ENCODE results near the gene ZBTB47. TPM values are rescaled to one million over a fixed set of nuclear protein-coding genes. Genes with fewer than 3 reads are reported as not detected.

ZBTB47 gene
- total and polyA plus RNA-seq, 2 donors (not counting 3 experiments of a cell fraction or from before 2014, with no cell fraction given) = 10.6 to 14.5 TPM

DNA sequence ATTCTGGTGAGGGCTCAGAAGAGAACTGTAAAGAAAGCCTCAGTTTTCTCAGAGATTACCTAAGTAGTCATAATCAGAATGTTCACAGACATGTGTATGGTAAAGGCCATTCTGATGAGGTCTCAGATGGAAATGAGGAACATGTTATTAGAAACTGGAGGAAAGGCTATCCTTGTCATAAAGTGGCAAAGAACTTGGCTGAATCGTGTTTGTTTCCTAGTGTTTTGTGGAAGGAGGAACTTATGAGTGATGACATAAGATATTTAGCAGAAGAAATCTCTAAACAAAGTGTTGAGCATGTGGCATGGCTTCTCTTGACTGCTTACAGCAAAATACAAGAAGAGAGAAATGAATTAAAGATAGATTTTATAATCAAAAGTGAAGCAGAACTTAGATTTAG lies 19.0 kb downstream of the ZBTB47 start:
- Histone ChIP-seq H4K20me1 (replicated peaks; ENCODE audit: control insufficient read depth, extremely low read depth, insufficient read depth, low read length) (no peaks in the 10 kb centered on the region), H3K9me3 (replicated peaks; ENCODE audit: control insufficient read depth, insufficient read depth, low read length) (no peaks in the 10 kb centered on the region), H3K79me2 (ENCODE audit: control insufficient read depth, insufficient read depth, low read length) (no peaks in the 10 kb centered on the region), H2AFZ (ENCODE audit: low read depth, low read length) (no peak overlapping the region), H3K9ac (replicated peaks; ENCODE audit: extremely low read depth, insufficient read depth, low read length) (no peak overlapping the region), H3K4me3 (replicated peaks in 1 of 3; ENCODE audit: insufficient read depth in 1 of 3, low read depth in 1 of 3, low read length in 3 of 3) (no peak overlapping the region), H3K4me1 (ENCODE audit: control insufficient read depth, extremely low read depth, insufficient read depth, low read length) (no peaks in the 10 kb centered on the region), H3K4me2 (ENCODE audit: insufficient read depth, low read length) (no peak overlapping the region), H3K9me1 (replicated peaks; ENCODE audit: control insufficient read depth, extremely low read depth, insufficient read depth, low read length) (no peaks in the 10 kb centered on the region), H3K27ac (ENCODE audit: insufficient read depth, low read depth, low read length) (no peak overlapping the region), H3K36me3 (ENCODE audit: control insufficient read depth in 2 of 2, extremely low read depth in 1 of 2, insufficient read depth in 2 of 2, low read length in 2 of 2) (no peaks in the 10 kb centered on the region), H3K27me3 (ENCODE audit: control insufficient read depth in 2 of 2, insufficient read depth in 2 of 2, low read length in 2 of 2) (peaks cover 0 to 3% of the 10 kb centered on the region in 2 experiments)
- intact Hi-C loops (cut with micrococcal nuclease) = no loop called here
- FAIRE-seq (no peak), DNase-seq (ENCODE audit: low read depth, low spot score) (no peak)
- ChIA-PET CTCF (no interaction called here), POLR2A (no interaction called here)
- TF ChIP-seq GATA2 (IDR thresholded peaks at IDR 0.05; ENCODE audit: insufficient read depth, insufficient read length, low read depth, low read length) (no peak), EZH2 (IDR thresholded peaks at IDR 0.05; ENCODE audit: borderline replicate concordance, low read depth, low read length, severe bottlenecking) (no peak), FOS (IDR thresholded peaks at IDR 0.05; ENCODE audit: borderline replicate concordance, insufficient read depth, low read length) (no peak), POLR2AphosphoS5 (IDR thresholded peaks at IDR 0.05; ENCODE audit: insufficient read depth, low read depth, low read length) (no peak), JUN (IDR thresholded peaks at IDR 0.05; ENCODE audit: borderline replicate concordance, insufficient read depth, insufficient read length, low read depth) (no peak), MYC (IDR thresholded peaks at IDR 0.05; ENCODE audit: low read depth, low read length) (no peak), POLR2A (IDR thresholded peaks at IDR 0.05; ENCODE audit: low read depth, low read length) (no peak)
- TF ChIP-seq, protein P1, sequence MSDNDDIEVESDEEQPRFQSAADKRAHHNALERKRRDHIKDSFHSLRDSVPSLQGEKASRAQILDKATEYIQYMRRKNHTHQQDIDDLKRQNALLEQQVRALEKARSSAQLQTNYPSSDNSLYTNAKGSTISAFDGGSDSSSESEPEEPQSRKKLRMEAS (IDR thresholded peaks at IDR 0.05; ENCODE audit: insufficient read depth, insufficient read length) = no peak
- TF ChIP-seq, protein P2, sequence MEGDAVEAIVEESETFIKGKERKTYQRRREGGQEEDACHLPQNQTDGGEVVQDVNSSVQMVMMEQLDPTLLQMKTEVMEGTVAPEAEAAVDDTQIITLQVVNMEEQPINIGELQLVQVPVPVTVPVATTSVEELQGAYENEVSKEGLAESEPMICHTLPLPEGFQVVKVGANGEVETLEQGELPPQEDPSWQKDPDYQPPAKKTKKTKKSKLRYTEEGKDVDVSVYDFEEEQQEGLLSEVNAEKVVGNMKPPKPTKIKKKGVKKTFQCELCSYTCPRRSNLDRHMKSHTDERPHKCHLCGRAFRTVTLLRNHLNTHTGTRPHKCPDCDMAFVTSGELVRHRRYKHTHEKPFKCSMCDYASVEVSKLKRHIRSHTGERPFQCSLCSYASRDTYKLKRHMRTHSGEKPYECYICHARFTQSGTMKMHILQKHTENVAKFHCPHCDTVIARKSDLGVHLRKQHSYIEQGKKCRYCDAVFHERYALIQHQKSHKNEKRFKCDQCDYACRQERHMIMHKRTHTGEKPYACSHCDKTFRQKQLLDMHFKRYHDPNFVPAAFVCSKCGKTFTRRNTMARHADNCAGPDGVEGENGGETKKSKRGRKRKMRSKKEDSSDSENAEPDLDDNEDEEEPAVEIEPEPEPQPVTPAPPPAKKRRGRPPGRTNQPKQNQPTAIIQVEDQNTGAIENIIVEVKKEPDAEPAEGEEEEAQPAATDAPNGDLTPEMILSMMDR (IDR thresholded peaks at IDR 0.05; ENCODE audit: extremely low read depth in 1 of 2, insufficient read depth in 1 of 2, low read depth in 1 of 2, low read length in 2 of 2) = no peak
- no TSS peak for BruUV-seq (replicated peaks)
- dilution Hi-C loops (cut with MboI; ENCODE audit: extremely low pct_ligation_motif_present, low sequenced_read_pairs) = no loop called here
